A673 (cell line): ENCODE data around the gene DLGAP5.

Source experiments
- CTCF ChIP-seq: fragments of 300-800, 200-600 bp; sonication (generic); conservative IDR thresholded peaks from 2 replicates; pipeline ENCODE4 v1.5.1; 2017; ENCODE audit warnings: low read depth, mild to moderate bottlenecking, antibody characterized with exemption, low read length, moderate library complexity, mixed read lengths
- EZH2 ChIP-seq: fragments of 200-600 bp; sonication (generic); IDR thresholded peaks from 2 replicates; pipeline ENCODE4 v1.6.1; 2017; ENCODE audit warnings: borderline replicate concordance, low read depth, mild to moderate bottlenecking, mixed read lengths, antibody characterized with exemption, low read length; ENCODE audit not compliant: poor library complexity, severe bottlenecking

GRCh38 chr14:55123852-55124639 lies 67.3 kb downstream of the DLGAP5 start:
- TF ChIP-seq CTCF (no peak), EZH2 (no peak)
